Gastroesophageal sphincter (tissue), 4 donors: ENCODE measurements around the gene HCN4. TPM values are rescaled to one million over a fixed set of nuclear protein-coding genes. Genes with fewer than 3 reads are reported as not detected.

ENCODE experiments used
- ATAC-seq: fragments of 150-250 bp; one replicate; pipeline ENCODE4 v1.9.1; 2016; ENCODE audit warnings: mild to moderate bottlenecking, moderate library complexity
- H3K27ac ChIP-seq, 4 donors: fragments of 200-600 bp; sonication (generic) in 3 of 4; 1 replicate in 3 of 4; 2 replicates in 1 of 4; pipeline ENCODE4 v1.5.1; 2016 to 2019
- H3K27me3 ChIP-seq: fragments of 200-600 bp; sonication (generic); one replicate; pipeline ENCODE4 v1.5.1; 2019
- H3K36me3 ChIP-seq, 2 donors: fragments of 200-600 bp; sonication (generic); one replicate each; pipeline ENCODE4 v1.5.1; 2019; ENCODE audit warnings: control low read depth in 1 of 2
- H3K4me1 ChIP-seq, 3 donors: fragments of 200-600 bp; sonication (generic); 1 replicate in 2 of 3; 2 replicates in 1 of 3; pipeline ENCODE4 v1.5.1; 2016 to 2019; ENCODE audit warnings: control low read depth in 2 of 3
- H3K4me3 ChIP-seq, 2 donors: fragments of 200-600 bp; sonication (generic); one replicate each; pipeline ENCODE4 v1.5.1; 2019; ENCODE audit warnings: mild to moderate bottlenecking in 1 of 2, moderate library complexity in 1 of 2
- H3K9me3 ChIP-seq, 3 donors: fragments of 200-600 bp; sonication (generic); one replicate each; pipeline ENCODE4 v1.5.1; 2017 to 2019; ENCODE audit warnings: control low read depth in 2 of 3
- EP300 ChIP-seq: sonication (generic); formaldehyde crosslinking; IDR thresholded peaks from one replicate; pipeline ENCODE4 v1.6.1; 2017; ENCODE audit warnings: antibody characterized with exemption, mild to moderate bottlenecking
- POLR2A ChIP-seq, 2 donors: fragments of 450-650 bp; IDR thresholded peaks; one replicate each; pipeline ENCODE4 v1.6.1; 2017; ENCODE audit warnings: antibody characterized with exemption in 2 of 2, mild to moderate bottlenecking in 2 of 2, moderate library complexity in 1 of 2
- POLR2AphosphoS5 ChIP-seq: sonication (generic); formaldehyde crosslinking; IDR thresholded peaks from one replicate; pipeline ENCODE4 v1.6.1; 2017; ENCODE audit warnings: antibody characterized with exemption
- WGBS, 2 donors: methylation state at CpG; one replicate each; pipeline ENCODE4 v1.1.5; 2018; ENCODE audit warnings: low coverage in 1 of 2; 5-methylcytosine and 5-hydroxymethylcytosine counted together
- total RNA-seq, 4 donors: library from RNA; depleted of rRNA; stranded (reverse); fragments of >200 nt; gene quantifications; one replicate each; pipeline ENCODE4 v1.1.0, GENCODE V29; 2016
- TF ChIP-seq, protein P1 (sequence below), 4 experiments: fragments of 200-600 bp in 2 of 4; fragments of 450-650 bp in 2 of 4; sonication (generic) in 1 of 4; IDR thresholded peaks; one replicate each; pipeline ENCODE4 v1.5.1; 2017 to 2019; ENCODE audit warnings: antibody characterized with exemption in 4 of 4, mild to moderate bottlenecking in 2 of 4, moderate library complexity in 2 of 4

The HCN4 gene
- total RNA-seq, 4 donors from 2014 or later, result 0.08 TPM; not detected in 3

DNA sequence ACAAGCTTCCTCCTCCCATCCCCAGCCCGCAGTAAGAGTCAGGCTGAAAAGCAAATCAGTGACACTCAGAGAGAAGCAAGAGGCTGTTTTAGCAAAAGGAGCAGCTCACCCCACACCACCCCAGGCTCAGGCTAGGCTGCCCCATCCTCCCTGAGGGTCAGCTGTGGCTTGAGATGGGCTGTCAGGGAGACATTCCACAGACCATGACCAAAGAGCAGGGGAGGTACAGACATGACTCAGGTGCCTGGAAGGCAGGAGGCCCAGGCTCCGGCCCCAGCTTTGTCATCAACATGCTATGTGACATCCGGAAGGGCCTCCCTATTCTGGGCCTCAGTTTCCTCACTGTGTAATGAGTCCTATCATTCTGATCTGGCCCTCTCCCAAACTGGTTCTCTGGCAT, 24.7 kb downstream of the HCN4 start:
- 80 to 90% methylated on average over 2 of the region's 3 CpGs for WGBS, 2 donors
- Histone ChIP-seq H3K4me1 (no peaks in the 10 kb centered on the region), H3K27ac (no peak overlapping the region), H3K27me3 (peaks cover 38% of the 10 kb centered on the region), H3K9me3 (peaks cover 0 to 12% (median 0%) of the 10 kb centered on the region in 3 donors), H3K36me3 (no peaks in the 10 kb centered on the region), H3K4me3 (no peak overlapping the region)
- TF ChIP-seq EP300 (no peak), POLR2AphosphoS5 (no peak), POLR2A (IDR thresholded peaks at IDR 0.05) (no peak)
- TF ChIP-seq, protein P1, sequence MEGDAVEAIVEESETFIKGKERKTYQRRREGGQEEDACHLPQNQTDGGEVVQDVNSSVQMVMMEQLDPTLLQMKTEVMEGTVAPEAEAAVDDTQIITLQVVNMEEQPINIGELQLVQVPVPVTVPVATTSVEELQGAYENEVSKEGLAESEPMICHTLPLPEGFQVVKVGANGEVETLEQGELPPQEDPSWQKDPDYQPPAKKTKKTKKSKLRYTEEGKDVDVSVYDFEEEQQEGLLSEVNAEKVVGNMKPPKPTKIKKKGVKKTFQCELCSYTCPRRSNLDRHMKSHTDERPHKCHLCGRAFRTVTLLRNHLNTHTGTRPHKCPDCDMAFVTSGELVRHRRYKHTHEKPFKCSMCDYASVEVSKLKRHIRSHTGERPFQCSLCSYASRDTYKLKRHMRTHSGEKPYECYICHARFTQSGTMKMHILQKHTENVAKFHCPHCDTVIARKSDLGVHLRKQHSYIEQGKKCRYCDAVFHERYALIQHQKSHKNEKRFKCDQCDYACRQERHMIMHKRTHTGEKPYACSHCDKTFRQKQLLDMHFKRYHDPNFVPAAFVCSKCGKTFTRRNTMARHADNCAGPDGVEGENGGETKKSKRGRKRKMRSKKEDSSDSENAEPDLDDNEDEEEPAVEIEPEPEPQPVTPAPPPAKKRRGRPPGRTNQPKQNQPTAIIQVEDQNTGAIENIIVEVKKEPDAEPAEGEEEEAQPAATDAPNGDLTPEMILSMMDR (IDR thresholded peaks at IDR 0.05), result no peak
- no peak for ATAC-seq

DNA sequence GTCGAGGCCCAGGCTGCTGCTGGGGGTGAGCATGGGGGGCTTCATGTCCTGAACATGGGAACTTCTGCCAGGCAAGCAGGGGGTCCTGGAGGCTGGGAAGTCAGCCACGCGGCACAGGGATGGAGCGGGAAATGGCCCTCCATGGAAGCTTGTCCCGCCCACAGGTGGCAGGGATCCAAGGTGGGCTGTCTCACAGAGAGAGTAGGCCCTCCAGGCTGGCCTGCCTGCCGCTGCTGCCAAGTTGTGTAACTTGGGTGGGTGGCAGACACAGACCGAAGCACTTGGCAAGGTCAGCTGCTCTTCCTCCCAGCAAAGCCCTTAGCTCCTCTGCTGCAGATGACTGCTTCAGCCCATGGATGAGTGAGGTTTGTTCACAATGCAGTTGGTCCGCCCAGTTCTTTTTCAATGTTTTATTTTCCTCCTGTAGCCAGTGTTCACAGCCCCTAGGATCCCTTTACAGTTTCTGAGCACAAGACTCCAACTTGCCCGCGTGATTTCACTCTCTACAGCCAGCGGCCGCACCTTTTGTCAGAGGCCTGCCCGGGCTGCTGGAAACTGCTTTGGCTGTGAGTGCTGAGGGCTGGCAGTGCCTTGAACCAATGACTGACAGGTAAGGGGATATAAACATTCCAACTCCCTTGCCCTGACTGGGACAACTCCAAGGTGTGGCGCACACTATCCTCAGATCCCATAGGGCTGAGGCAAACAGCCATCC, 26.7 kb downstream of the HCN4 start:
- Histone ChIP-seq H3K27ac (no peak overlapping the region), H3K9me3 (peaks cover 0 to 12% (median 0%) of the 10 kb centered on the region in 3 donors), H3K27me3 (peaks cover 24% of the 10 kb centered on the region), H3K36me3 (no peaks in the 10 kb centered on the region), H3K4me3 (no peak overlapping the region), H3K4me1 (no peaks in the 10 kb centered on the region)
- no peak for ATAC-seq
- no peak for TF ChIP-seq POLR2AphosphoS5
- TF ChIP-seq, protein P1 (IDR thresholded peaks at IDR 0.05), result no peak
- TF ChIP-seq POLR2A (IDR thresholded peaks at IDR 0.05), result no peak
- no peak for TF ChIP-seq EP300
- 80 to 85% methylated on average over 1 to 7 of the region's 14 CpGs for WGBS, 2 donors

DNA sequence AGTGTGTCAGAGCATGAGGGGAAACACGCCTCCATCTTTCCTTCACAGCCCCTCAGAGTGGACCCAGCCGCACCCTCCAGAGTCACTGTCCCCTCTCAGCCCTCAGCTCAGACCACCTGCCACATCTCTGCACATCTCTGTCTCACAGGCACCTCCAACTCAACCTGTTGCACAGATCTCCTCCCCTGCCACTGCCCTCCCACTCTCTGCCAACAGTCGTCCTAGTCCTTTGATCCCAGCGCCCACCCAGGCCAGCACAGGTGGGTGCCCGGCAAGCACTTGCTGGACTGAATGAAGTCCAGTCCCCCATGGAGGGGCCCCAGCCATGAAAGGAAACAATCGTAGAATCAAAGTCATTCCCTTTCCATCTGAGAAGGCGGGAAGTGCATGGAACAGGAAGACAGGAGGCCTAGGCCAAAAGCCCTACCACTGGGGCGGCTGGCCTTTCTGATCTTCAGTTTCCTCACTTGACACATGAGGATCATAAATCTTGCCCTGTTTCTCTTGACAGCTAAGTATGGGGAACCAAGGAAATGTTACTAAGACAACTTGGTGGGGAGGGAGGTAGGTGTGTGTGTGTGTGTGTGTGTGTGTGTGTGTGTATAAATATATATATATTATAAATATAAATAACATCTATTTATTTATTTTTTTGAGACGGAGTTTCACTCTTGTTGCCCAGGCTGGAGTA, 28.1 kb downstream of the HCN4 start:
- no peak for ATAC-seq
- Histone ChIP-seq H3K9me3 (peaks cover 0 to 12% (median 0%) of the 10 kb centered on the region in 3 donors), H3K4me3 (no peak overlapping the region), H3K4me1 (no peaks in the 10 kb centered on the region), H3K27ac (no peak overlapping the region), H3K27me3 (peaks cover 21% of the 10 kb centered on the region), H3K36me3 (no peaks in the 10 kb centered on the region)
- TF ChIP-seq EP300, result no peak
- no peak for TF ChIP-seq POLR2A (IDR thresholded peaks at IDR 0.05)
- no peak for TF ChIP-seq POLR2AphosphoS5
- TF ChIP-seq, protein P1 (IDR thresholded peaks at IDR 0.05), result no peak
- 81 to 88% methylated on average over 2 to 7 of the region's 9 CpGs for WGBS, 2 donors

DNA sequence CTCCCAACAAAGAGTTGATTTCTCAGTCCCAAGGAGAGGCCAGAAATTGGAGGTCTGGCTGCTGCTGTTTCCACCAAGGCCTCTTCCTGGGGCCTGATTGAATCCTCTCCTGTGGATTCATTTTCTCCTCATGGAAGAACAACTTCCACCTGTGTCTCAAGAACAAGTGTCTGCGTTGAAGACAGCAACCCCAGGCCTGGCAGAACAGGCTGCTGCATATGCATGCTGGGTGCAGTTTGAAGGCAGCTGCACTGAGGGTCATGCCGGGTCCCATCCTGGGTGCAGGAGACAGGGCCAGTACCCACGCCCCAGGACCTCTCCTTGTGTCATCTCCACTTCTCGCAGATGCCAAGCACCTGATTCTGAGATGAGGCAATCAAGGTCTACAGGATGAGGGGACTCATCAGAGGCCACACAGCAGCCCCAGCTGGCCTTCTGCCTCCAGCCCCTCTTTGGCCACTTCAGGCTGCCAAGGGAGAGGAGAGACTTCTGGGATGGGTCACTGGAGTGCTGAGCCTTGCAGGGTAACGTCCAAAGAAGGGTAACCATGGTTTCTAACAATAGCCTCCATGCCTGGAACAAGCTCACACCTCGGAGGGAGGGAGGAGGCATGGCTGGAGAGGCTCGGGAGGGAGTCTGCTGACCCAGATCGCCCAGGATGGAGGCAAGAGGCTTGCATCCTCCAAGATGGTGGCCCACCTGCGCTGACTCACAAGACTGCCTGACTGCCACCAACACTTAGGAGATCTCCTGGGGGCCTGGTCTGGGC, 30.0 kb downstream of the HCN4 start:
- no peak overlapping the region for H3K4me3 ChIP-seq
- ATAC-seq, result no peak
- no peaks in the 10 kb centered on the region for H3K4me1 ChIP-seq
- no peaks in the 10 kb centered on the region for H3K36me3 ChIP-seq
- no peak overlapping the region for H3K27ac ChIP-seq
- peaks cover 0 to 10% (median 0%) of the 10 kb centered on the region in 3 donors for H3K9me3 ChIP-seq
- 27 to 87% methylated on average over 2 to 3 of the region's 9 CpGs for WGBS, 2 donors
- TF ChIP-seq, protein P1 (IDR thresholded peaks at IDR 0.05), result no peak
- TF ChIP-seq POLR2A (IDR thresholded peaks at IDR 0.05), result no peak
- no peak for TF ChIP-seq POLR2AphosphoS5
- H3K27me3 ChIP-seq, result peaks cover 24% of the 10 kb centered on the region
